AG04449 (cell line): ENCODE measurements around the gene SCFD2.

Experiments
- CTCF ChIA-PET: fragments of 350-600 bp; formaldehyde crosslinking; extraction: SDS; loops from one replicate; lab custom pipeline; 2021; ENCODE audit warnings: antibody characterized with exemption; lab: Yijun Ruan, JAX
- POLR2A ChIA-PET: fragments of 400-600, 350-600 bp; formaldehyde crosslinking; extraction: SDS; loops from one replicate; lab custom pipeline; 2020; ENCODE audit warnings: antibody characterized with exemption, inconsistent platforms; lab: Yijun Ruan, JAX
- DNase-seq: peaks from one replicate; pipeline ENCODE4 v3.0.0-alpha.2; 2010; ENCODE audit warnings: low read depth, low spot score
- H3K4me3 ChIP-seq: 2 replicates; pipeline ENCODE4 v1.5.1; 2011; ENCODE audit warnings: low read depth, mild to moderate bottlenecking, control low read depth, low read length
- CTCF ChIP-seq: IDR thresholded peaks from one replicate; pipeline ENCODE4 v1.5.1; 2011; ENCODE audit warnings: mild to moderate bottlenecking, moderate library complexity, low read length, control low read depth, inconsistent platforms; ENCODE audit not compliant: insufficient read depth; ENCODE audit errors: missing control alignments

Gene SCFD2

GRCh38 chr4:52850406-52851124 lies 515.3 kb downstream of the SCFD2 start:
- CTCF ChIA-PET: no interaction called here
- DNase-seq: no peak
- POLR2A ChIA-PET: no interaction called here
- TF ChIP-seq CTCF: no peak
- no peak overlapping the region for H3K4me3 ChIP-seq

DNA sequence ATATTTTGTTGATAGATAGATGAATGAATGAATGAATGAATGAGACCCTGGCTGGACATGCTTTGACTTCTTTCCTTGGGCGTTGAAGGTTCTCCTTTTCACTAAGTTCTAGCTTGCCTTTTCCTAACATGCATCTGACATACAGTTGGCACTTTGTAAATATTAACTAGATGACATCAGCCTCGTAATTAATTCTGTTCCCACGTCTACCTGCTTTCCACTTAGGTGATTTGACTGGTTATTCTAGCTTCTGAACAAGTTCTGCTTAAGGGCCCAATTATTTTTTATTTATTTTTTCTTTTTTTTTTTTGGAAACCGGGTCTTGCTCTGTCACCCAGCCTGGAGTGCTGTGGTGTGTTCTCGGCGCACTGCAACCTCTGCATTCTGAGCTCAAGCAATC lies 517.6 kb downstream of the SCFD2 start:
- ChIA-PET POLR2A (interaction anchor here (0.6 to 0.8 kb wide), 2 partner anchors 103 to 1432 kb away, joined by 3 to 4 read pairs; no protein-coding TSS in a partner anchor), CTCF (interaction anchor here (1.1 to 1.4 kb wide), 2 partner anchors 9 to 137 kb away, joined by 4 read pairs; no protein-coding TSS in a partner anchor)
- no peak for TF ChIP-seq CTCF
- DNase-seq: no peak
- no peak overlapping the region for H3K4me3 ChIP-seq

DNA sequence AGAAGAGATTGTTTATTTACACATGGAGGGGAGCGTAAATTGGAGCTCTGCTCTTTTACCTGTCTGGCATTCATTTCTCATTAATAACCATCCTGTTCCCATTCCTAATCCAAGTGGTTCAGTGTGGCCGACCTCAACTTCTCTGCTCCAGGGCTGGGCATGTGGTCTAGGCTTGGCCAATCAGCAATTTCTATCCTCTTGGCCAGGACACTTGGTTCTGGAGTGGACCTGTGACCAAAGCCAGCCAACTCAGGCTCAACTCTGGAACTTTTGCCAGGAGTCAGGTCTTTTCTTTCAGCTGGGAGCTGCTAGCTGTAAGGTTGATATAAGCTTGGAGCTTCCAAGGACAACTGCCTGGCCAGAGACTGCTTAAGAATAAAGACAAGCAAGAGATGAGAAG lies 519.4 kb downstream of the SCFD2 start:
- TF ChIP-seq CTCF: no peak
- DNase-seq: no peak
- POLR2A ChIA-PET: no interaction called here
- no peak overlapping the region for H3K4me3 ChIP-seq
- CTCF ChIA-PET: no interaction called here

GRCh38 chr4:52844596-52844995 lies 521.3 kb downstream of the SCFD2 start:
- no peak for TF ChIP-seq CTCF
- no peak for DNase-seq
- ChIA-PET CTCF (no interaction called here), POLR2A (no interaction called here)
- no peak overlapping the region for H3K4me3 ChIP-seq

DNA sequence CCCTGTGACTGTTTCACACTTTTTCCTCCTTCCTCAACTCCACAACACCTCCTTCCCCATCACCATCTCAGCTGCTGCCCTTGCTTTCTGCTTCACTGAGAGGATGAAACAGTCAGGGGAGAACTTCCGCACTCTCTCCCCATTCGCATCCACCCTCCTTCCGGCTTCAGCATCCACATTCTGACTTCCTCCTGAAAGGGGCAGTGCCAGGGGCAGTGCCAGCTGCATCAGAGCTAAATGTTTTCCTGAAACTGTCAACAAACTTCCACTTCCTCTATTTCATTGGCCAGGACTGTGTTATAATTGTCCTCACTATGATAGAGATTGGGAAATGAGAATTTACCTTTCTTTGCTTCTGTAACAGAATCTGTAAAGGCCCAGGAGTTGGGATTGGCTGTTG lies 521.9 kb downstream of the SCFD2 start:
- DNase-seq: no peak
- no peak for TF ChIP-seq CTCF
- no peak overlapping the region for H3K4me3 ChIP-seq
- ChIA-PET POLR2A (no interaction called here), CTCF (no interaction called here)

DNA sequence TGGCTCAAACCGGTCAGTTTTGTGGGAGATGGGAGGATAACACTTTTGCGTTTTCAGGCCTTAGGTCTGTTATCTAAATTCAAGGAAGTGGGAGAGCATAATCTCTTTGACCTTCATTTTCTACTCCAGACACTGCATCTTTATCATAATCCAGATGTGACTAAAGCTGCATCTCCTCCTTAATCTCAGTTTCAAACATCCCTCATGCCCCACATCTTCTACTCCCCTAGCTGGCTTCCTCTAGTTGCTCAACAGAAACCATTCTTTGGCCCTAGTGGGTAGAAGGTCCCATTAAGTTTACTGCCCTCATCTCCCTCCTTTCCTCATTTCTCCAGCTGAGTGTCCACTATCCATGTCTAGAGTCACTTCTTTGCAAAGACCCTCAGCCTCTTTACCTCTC lies 522.5 kb downstream of the SCFD2 start:
- H3K4me3 ChIP-seq: no peak overlapping the region
- no peak for DNase-seq
- ChIA-PET CTCF (no interaction called here), POLR2A (no interaction called here)
- no peak for TF ChIP-seq CTCF
